WTC11 (cell line): ENCODE results near the gene CCDC85A.

Source experiments
- ATF2 ChIP-seq: sonication (generic); formaldehyde crosslinking; IDR thresholded peaks from 2 replicates; pipeline ENCODE4 v1.8.1; 2022; ENCODE audit warnings: low read depth, missing genetic modification reagents, borderline replicate concordance
- GABPB1 ChIP-seq: sonication (generic); formaldehyde crosslinking; IDR thresholded peaks from 2 replicates; pipeline ENCODE4 v1.8.1; 2023; ENCODE audit warnings: mild to moderate bottlenecking, missing genetic modification reagents
- TCF7 ChIP-seq: sonication (generic); formaldehyde crosslinking; IDR thresholded peaks from 2 replicates; pipeline ENCODE4 v1.8.0; 2022; ENCODE audit warnings: mild to moderate bottlenecking, low read depth, missing genetic modification reagents, moderate library complexity
- ZNF416 ChIP-seq: fragments of 250-450 bp; sonication (Bioruptor Pico); IDR thresholded peaks from 2 replicates; pipeline ENCODE4 v1.9.0; 2021; ENCODE audit warnings: mild to moderate bottlenecking, inconsistent platforms
- TF ChIP-seq, protein P1 (sequence below): fragments of 200-600 bp; IDR thresholded peaks from 2 replicates; pipeline ENCODE4 v1.8.0; 2022; ENCODE audit warnings: antibody characterized with exemption
- TF ChIP-seq, protein P2 (sequence below): sonication (generic); formaldehyde crosslinking; conservative IDR thresholded peaks from 2 replicates; pipeline ENCODE4 v1.8.1; 2022; ENCODE audit warnings: mild to moderate bottlenecking, missing genetic modification reagents

DNA sequence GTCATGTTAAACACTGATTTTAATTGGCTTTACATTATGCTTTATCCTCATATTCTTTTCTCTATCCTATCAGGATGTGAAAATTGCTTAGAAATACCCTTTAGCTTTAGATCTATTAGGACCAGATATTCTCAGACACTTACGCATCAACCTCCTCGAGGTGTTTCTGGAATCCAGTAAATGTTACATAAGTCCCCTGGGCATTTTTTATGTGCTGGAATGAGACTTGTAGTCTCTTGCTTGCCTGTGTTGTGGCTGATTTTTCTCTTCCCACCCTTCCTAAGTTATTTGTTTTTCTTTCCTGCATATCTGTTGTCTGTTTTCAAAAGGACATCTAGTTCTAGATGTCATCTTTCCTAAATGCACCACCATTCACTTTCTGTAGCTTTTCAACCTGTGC lies 197.1 kb downstream of the CCDC85A start:
- TF ChIP-seq GABPB1 (CRISPR knock-in tag) = no peak
- no peak for TF ChIP-seq TCF7 (CRISPR knock-in tag)
- TF ChIP-seq, protein P1, sequence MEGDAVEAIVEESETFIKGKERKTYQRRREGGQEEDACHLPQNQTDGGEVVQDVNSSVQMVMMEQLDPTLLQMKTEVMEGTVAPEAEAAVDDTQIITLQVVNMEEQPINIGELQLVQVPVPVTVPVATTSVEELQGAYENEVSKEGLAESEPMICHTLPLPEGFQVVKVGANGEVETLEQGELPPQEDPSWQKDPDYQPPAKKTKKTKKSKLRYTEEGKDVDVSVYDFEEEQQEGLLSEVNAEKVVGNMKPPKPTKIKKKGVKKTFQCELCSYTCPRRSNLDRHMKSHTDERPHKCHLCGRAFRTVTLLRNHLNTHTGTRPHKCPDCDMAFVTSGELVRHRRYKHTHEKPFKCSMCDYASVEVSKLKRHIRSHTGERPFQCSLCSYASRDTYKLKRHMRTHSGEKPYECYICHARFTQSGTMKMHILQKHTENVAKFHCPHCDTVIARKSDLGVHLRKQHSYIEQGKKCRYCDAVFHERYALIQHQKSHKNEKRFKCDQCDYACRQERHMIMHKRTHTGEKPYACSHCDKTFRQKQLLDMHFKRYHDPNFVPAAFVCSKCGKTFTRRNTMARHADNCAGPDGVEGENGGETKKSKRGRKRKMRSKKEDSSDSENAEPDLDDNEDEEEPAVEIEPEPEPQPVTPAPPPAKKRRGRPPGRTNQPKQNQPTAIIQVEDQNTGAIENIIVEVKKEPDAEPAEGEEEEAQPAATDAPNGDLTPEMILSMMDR = no peak
- TF ChIP-seq, protein P2, sequence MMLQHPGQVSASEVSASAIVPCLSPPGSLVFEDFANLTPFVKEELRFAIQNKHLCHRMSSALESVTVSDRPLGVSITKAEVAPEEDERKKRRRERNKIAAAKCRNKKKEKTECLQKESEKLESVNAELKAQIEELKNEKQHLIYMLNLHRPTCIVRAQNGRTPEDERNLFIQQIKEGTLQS (CRISPR knock-in tag) = no peak
- TF ChIP-seq ZNF416 (CRISPR knock-in tag) = no peak
- TF ChIP-seq ATF2 (CRISPR knock-in tag) = no peak
